Gastrocnemius medialis (tissue), 4 donors: Measurements from ENCODE around the gene MPP2. TPM values are rescaled to one million over a fixed set of nuclear protein-coding genes. Genes with fewer than 3 reads are reported as not detected.
A peak's percentile ranks its signal among the peaks of the same experiment; 100 is the strongest.

Source experiments
- ATAC-seq, 2 donors: fragments of 150-250 bp; one replicate each; pipeline ENCODE4 v1.9.1; 2016
- DNase-seq, 2 donors: peaks; one replicate each; pipeline ENCODE4 v3.0.0-alpha.2; 2019
- H3K27ac ChIP-seq, 4 donors: fragments of 200-600 bp; sonication (generic); 1 replicate in 1 of 4; 2 replicates in 3 of 4; pipeline ENCODE4 v1.5.1; 2016 to 2018; ENCODE audit warnings: mild to moderate bottlenecking in 2 of 4, moderate library complexity in 1 of 4
- H3K27me3 ChIP-seq, 3 donors: fragments of 200-600 bp; sonication (generic) in 2 of 3; 1 replicate in 1 of 3; 2 replicates in 2 of 3; pipeline versions ENCODE4 v1.5.1 to v1.6.0; 2016 to 2019; ENCODE audit warnings: mild to moderate bottlenecking in 1 of 3, moderate library complexity in 1 of 3
- H3K36me3 ChIP-seq, 2 donors: fragments of 200-600 bp; sonication (generic) in 1 of 2; one replicate each; pipeline ENCODE4 v1.5.1; 2017 to 2018
- H3K4me1 ChIP-seq, 2 donors: fragments of 200-600 bp; sonication (generic) in 1 of 2; one replicate each; pipeline ENCODE4 v1.5.1; 2016 to 2017; ENCODE audit warnings: mild to moderate bottlenecking in 2 of 2
- H3K4me3 ChIP-seq, 4 donors: fragments of 200-600 bp; sonication (generic) in 3 of 4; 1 replicate in 1 of 4; 2 replicates in 3 of 4; pipeline ENCODE4 v1.5.1; 2016 to 2019; ENCODE audit warnings: mild to moderate bottlenecking in 2 of 4
- H3K9me3 ChIP-seq, 3 donors: fragments of 200-600 bp; sonication (generic) in 2 of 3; 1 replicate in 1 of 3; 2 replicates in 2 of 3; pipeline ENCODE4 v1.5.1; 2016 to 2019
- CTCF ChIP-seq, 5 experiments: fragments of 450-650 bp in 3 of 5; fragments of 200-600 bp in 2 of 5; sonication (generic) in 2 of 5; IDR thresholded peaks in 4 of 5; conservative IDR thresholded peaks in 1 of 5; 1 replicate in 4 of 5; 2 replicates in 1 of 5; pipeline ENCODE4 v1.5.1; 2016 to 2019; ENCODE audit warnings: antibody characterized with exemption in 5 of 5, mild to moderate bottlenecking in 3 of 5, moderate library complexity in 3 of 5
- POLR2A ChIP-seq, 2 donors: fragments of 450-650 bp; IDR thresholded peaks; one replicate each; pipeline ENCODE4 v1.6.1; 2017; ENCODE audit warnings: antibody characterized with exemption in 2 of 2, mild to moderate bottlenecking in 2 of 2, moderate library complexity in 2 of 2
- in situ Hi-C, 4 donors: fragments of 200-750 bp; cut with MboI; loops; one replicate each; pipeline versions ENCODE4 v1.15.0 to v1.8.0; 2017; ENCODE audit warnings: low sequenced_read_pairs in 4 of 4
- intact Hi-C: fragments of 100-400 bp; cut with DNase I; formaldehyde crosslinking; loops from one replicate; pipeline ENCODE4 v1.15.1; 2023; ENCODE audit warnings: low total_unique reads
- total RNA-seq, 4 donors: library from RNA; depleted of rRNA; stranded (reverse); fragments of >200 nt; gene quantifications; one replicate each; pipeline versions ENCODE4 v1.1.0 to v1.2.3, GENCODE V29; 2016

Gene MPP2
- total RNA-seq, 4 donors from 2014 or later: 0.39 to 3.2 (median 2.0) TPM; not detected in 1

- no peaks in the 10 kb centered on the region for H3K36me3 ChIP-seq
- H3K9me3 ChIP-seq: no peaks in the 10 kb centered on the region
- H3K27ac ChIP-seq: peak overlapping the region in 2 of 4 donors; percentile 58 to 64
- H3K4me1 ChIP-seq: peaks cover 3 to 6% of the 10 kb centered on the region in 2 donors
- DNase-seq (no peak), ATAC-seq (no peak)
- in situ Hi-C loops (loop anchor here in 1 of 4 donors (10.0 kb wide), 2 partner anchors 64 to 154 kb away; partner anchors contain the start of gene CFAP97D1), intact Hi-C loops (no loop called here)
- H3K27me3 ChIP-seq: peaks cover 0 to 3% (median 0%) of the 10 kb centered on the region in 3 donors
- TF ChIP-seq POLR2A (IDR thresholded peaks at IDR 0.05) (no peak), CTCF (IDR thresholded peaks at IDR 0.05 in 4 of 5, conservative IDR thresholded peaks at IDR 0.05 in 1 of 5) (no peak)
- H3K4me3 ChIP-seq: peak overlapping the region in 3 of 4 donors; percentile 14 to 47 (median 23)
Measured at GRCh38 chr17:43849116-43849515, 58.2 kb downstream of the MPP2 start.

GRCh38 chr17:43848601-43849000, 58.7 kb downstream of the MPP2 start:
- ATAC-seq: no peak

GRCh38 chr17:43846963-43847371, 60.4 kb downstream of the MPP2 start, which contains the start of gene CD300LG:
TSS of gene CD300LG (plus strand) at chr17:43847176. CDS start at chr17:43847217, 41 bp downstream.
- peak within 1 kb of the TSS in 3 of 4 donors; percentile 12 to 47 (median 41) for H3K4me3 ChIP-seq
- no peaks in the 10 kb centered on the region for H3K36me3 ChIP-seq
- TF ChIP-seq POLR2A (IDR thresholded peaks at IDR 0.05) (peak in 1 of 2 donors; percentile 37), CTCF (IDR thresholded peaks at IDR 0.05 in 4 of 5, conservative IDR thresholded peaks at IDR 0.05 in 1 of 5) (no peak)
- intact Hi-C loops: loop anchor here (1.0 kb wide), 2 partner anchors 68 to 153 kb away; no protein-coding TSS in a partner anchor
- peaks cover 0 to 3% (median 0%) of the 10 kb centered on the region in 3 donors for H3K27me3 ChIP-seq
- peaks cover 3 to 6% of the 10 kb centered on the region in 2 donors for H3K4me1 ChIP-seq
- in situ Hi-C loops: loop anchor here in 1 of 4 donors (10.0 kb wide), 2 partner anchors 62 to 152 kb away; partner anchors contain the start of gene CFAP97D1
- no peak for DNase-seq
- no peaks in the 10 kb centered on the region for H3K9me3 ChIP-seq
- ATAC-seq: no peak
- peak within 1 kb of the TSS; percentile 5 to 64 (median 48) for H3K27ac ChIP-seq

More at GRCh38 chr17:43848601-43849000, 58.7 kb downstream of the MPP2 start:
- TF ChIP-seq CTCF (IDR thresholded peaks at IDR 0.05 in 4 of 5, conservative IDR thresholded peaks at IDR 0.05 in 1 of 5): no peak
- no peak for TF ChIP-seq POLR2A (IDR thresholded peaks at IDR 0.05)
- no peaks in the 10 kb centered on the region for H3K36me3 ChIP-seq
- H3K9me3 ChIP-seq: no peaks in the 10 kb centered on the region
- H3K4me3 ChIP-seq: peak overlapping the region in 2 of 4 donors; percentile 23 to 47
- no peak for DNase-seq
- peak overlapping the region in 2 of 4 donors; percentile 58 to 64 for H3K27ac ChIP-seq
- in situ Hi-C loops (loop anchor here in 1 of 4 donors (10.0 kb wide), 2 partner anchors 64 to 154 kb away; partner anchors contain the start of gene CFAP97D1), intact Hi-C loops (no loop called here)
- peaks cover 3 to 6% of the 10 kb centered on the region in 2 donors for H3K4me1 ChIP-seq
- H3K27me3 ChIP-seq: peaks cover 0 to 3% (median 0%) of the 10 kb centered on the region in 3 donors

GRCh38 chr17:43846221-43846712, 61.1 kb downstream of the MPP2 start:
- H3K27me3 ChIP-seq: peaks cover 0 to 3% (median 0%) of the 10 kb centered on the region in 3 donors
- H3K4me1 ChIP-seq: peaks cover 10% of the 10 kb centered on the region in 2 donors
- no peaks in the 10 kb centered on the region for H3K36me3 ChIP-seq
- TF ChIP-seq POLR2A (IDR thresholded peaks at IDR 0.05) (no peak), CTCF (IDR thresholded peaks at IDR 0.05 in 4 of 5, conservative IDR thresholded peaks at IDR 0.05 in 1 of 5) (peak; percentile 93 to 99 (median 94))
- intact Hi-C loops: loop anchor here (1.0 kb wide), 2 partner anchors 67 to 152 kb away; no protein-coding TSS in a partner anchor
- DNase-seq: peak; percentile 67 to 79
- peak overlapping the region; percentile 5 to 64 (median 48) for H3K27ac ChIP-seq
- H3K4me3 ChIP-seq: peak overlapping the region in 2 of 4 donors; percentile 12 to 47
- in situ Hi-C loops: loop anchor here in 1 of 4 donors (10.0 kb wide), 2 partner anchors 61 to 151 kb away; partner anchors contain the start of gene CFAP97D1
- peak; percentile 73 to 86 for ATAC-seq
- H3K9me3 ChIP-seq: no peaks in the 10 kb centered on the region
